Measurements from ENCODE around the gene TRIM65. TPM values are rescaled to one million over a fixed set of nuclear protein-coding genes. Genes with fewer than 3 reads are reported as not detected.

TRIM65 gene
- total and polyA plus RNA-seq, 2 of the 13 experiments (the other 11 are each of a cell fraction or from before 2014, with no cell fraction given) = 10.3 to 22.4 TPM

DNA sequence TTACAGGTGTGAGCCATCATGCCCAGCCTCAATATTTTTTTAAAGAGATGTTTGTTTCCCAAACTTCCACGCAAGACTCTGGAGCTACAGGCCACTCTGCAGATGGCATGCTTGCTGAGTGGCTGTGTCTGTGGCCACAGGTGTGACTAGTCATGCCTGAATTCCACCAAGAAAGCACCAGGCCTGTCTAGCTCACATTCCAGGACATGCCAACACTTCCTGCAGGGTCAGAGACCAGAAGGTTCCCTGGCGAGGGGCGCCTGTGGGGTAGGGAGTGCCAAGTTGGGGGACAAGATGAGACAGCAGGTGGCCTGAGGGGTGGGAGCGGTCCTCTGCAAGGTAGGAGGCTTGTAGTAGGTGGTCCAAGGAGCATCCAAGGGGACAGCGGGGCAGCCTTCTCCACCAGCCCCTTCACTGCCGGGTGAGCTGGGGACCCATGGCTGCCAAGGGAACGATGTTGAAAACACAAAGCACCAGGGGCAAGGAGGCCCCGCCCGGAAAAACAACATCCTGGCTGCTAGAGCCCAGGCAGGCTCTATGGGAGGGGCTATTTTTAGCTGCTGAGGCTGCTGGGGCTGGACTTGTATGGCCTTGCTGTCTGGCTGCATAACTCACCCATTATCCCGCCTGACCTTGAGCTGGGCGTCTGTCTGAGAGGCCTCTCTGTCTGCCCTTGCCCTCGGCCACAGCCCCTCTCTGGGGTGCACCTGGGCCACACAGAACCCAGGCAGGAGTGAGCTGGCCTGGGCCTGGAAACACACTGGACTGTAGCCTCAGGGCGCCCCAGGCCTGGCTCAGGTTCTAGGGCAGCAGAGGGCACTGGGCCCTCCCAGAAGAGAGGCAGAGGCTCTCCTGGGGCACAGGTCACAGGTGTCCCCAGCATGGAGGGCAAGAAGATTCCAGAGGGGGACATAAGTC lies 24.1 kb downstream of the TRIM65 start (continued):
- TF ChIP-seq ZNF30 (CRISPR knock-in tag; IDR thresholded peaks at IDR 0.05) = 0 out of 2 replicates have a peak, but pooled peaks have one; percentile 6
- no peak for TF ChIP-seq ZZZ3 (CRISPR knock-in tag; IDR thresholded peaks at IDR 0.05; ENCODE audit: borderline replicate concordance)
- TF ChIP-seq NBN (conservative IDR thresholded peaks at IDR 0.05) = no peak
- TF ChIP-seq DPF2 (CRISPR knock-in tag; IDR thresholded peaks at IDR 0.05; ENCODE audit: borderline replicate concordance, low read depth) = peak; percentile 80; the same call in 1 of the 2 replicates
- TF ChIP-seq ZNF841 (CRISPR knock-in tag; IDR thresholded peaks at IDR 0.05; ENCODE audit: borderline replicate concordance) = no peak
- TF ChIP-seq, protein P1, sequence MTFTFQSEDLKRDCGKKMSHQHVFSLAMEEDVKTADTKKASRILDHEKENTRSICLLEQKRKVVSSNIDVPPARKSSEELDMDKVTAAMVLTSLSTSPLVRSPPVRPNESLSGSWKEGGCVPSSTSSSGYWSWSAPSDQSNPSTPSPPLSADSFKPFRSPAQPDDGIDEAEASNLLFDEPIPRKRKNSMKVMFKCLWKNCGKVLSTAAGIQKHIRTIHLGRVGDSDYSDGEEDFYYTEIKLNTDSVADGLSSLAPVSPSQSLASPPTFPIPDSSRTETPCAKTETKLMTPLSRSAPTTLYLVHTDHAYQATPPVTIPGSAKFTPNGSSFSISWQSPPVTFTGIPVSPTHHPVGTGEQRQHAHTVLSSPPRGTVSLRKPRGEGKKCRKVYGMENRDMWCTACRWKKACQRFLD (CRISPR knock-in tag; IDR thresholded peaks at IDR 0.05; ENCODE audit: borderline replicate concordance) = peak; percentile 42; the same call in 1 of the 2 replicates
- TF ChIP-seq ARNT (IDR thresholded peaks at IDR 0.05) = no peak
- TF ChIP-seq ZFP36 (IDR thresholded peaks at IDR 0.05; ENCODE audit: borderline replicate concordance, low read depth, low read length, partially characterized antibody) = no peak
- TF ChIP-seq RORA (CRISPR knock-in tag; IDR thresholded peaks at IDR 0.05) = no peak
- TF ChIP-seq CERS6 (CRISPR knock-in tag; IDR thresholded peaks at IDR 0.05) = no peak
- TF ChIP-seq SUZ12 (IDR thresholded peaks at IDR 0.05; ENCODE audit: low read depth, low read length) = no peak
- TF ChIP-seq ZNF772 (CRISPR knock-in tag; IDR thresholded peaks at IDR 0.05) = peak; percentile 99
- TF ChIP-seq SALL2 (CRISPR knock-in tag; IDR thresholded peaks at IDR 0.05) = peak; percentile 97
- TF ChIP-seq ZNF605 (CRISPR knock-in tag; IDR thresholded peaks at IDR 0.05) = peak; percentile 89
- TF ChIP-seq, protein P2, sequence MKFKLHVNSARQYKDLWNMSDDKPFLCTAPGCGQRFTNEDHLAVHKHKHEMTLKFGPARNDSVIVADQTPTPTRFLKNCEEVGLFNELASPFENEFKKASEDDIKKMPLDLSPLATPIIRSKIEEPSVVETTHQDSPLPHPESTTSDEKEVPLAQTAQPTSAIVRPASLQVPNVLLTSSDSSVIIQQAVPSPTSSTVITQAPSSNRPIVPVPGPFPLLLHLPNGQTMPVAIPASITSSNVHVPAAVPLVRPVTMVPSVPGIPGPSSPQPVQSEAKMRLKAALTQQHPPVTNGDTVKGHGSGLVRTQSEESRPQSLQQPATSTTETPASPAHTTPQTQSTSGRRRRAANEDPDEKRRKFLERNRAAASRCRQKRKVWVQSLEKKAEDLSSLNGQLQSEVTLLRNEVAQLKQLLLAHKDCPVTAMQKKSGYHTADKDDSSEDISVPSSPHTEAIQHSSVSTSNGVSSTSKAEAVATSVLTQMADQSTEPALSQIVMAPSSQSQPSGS (CRISPR knock-in tag; IDR thresholded peaks at IDR 0.05) = peak; percentile 79
- no peak; the same call in 1 of the 2 replicates for TF ChIP-seq ZNF879 (CRISPR knock-in tag; IDR thresholded peaks at IDR 0.05)
- TF ChIP-seq CREB1 (IDR thresholded peaks at IDR 0.05) = no peak
- no peak for TF ChIP-seq CREB1 (CRISPR knock-in tag; IDR thresholded peaks at IDR 0.05)
- TF ChIP-seq ZNF567 (CRISPR knock-in tag; IDR thresholded peaks at IDR 0.05; ENCODE audit: borderline replicate concordance) = peak; percentile 85
- peak; percentile 95 for TF ChIP-seq ZNF543 (CRISPR knock-in tag; IDR thresholded peaks at IDR 0.05)
- TF ChIP-seq ZKSCAN8 (CRISPR knock-in tag; IDR thresholded peaks at IDR 0.05; ENCODE audit: borderline replicate concordance) = peak; percentile 85; the same call in 1 of the 2 replicates
- TF ChIP-seq ZNF792 (CRISPR knock-in tag; IDR thresholded peaks at IDR 0.05) = peak; percentile 92
- TF ChIP-seq HMG20B (CRISPR knock-in tag; conservative IDR thresholded peaks at IDR 0.05) = peak; percentile 39; the same call in 1 of the 2 replicates
- TF ChIP-seq TAF1 (CRISPR knock-in tag; IDR thresholded peaks at IDR 0.05) = peak; percentile 73
- peak; percentile 14; the same call in 1 of the 2 replicates for TF ChIP-seq ZNF230 (CRISPR knock-in tag; IDR thresholded peaks at IDR 0.05)
- no peak for TF ChIP-seq SOX6 (IDR thresholded peaks at IDR 0.05)
- TF ChIP-seq SOX6 (CRISPR knock-in tag; IDR thresholded peaks at IDR 0.05) = peak; percentile 98
- TF ChIP-seq RXRA (CRISPR knock-in tag; IDR thresholded peaks at IDR 0.05) = peak; percentile 99
- TF ChIP-seq ZNF83 (CRISPR knock-in tag; IDR thresholded peaks at IDR 0.05; ENCODE audit: borderline replicate concordance) = no peak
- no peak for TF ChIP-seq NFRKB (IDR thresholded peaks at IDR 0.05)

All from HepG2 (cell line).